Left ventricle myocardium superior (tissue), 1 donor: ENCODE data around the gene BPHL. TPM values are rescaled to one million over a fixed set of nuclear protein-coding genes. Genes with fewer than 3 reads are reported as not detected.
"Not testable (repeated sequence)": the region's sequence is repeated elsewhere in the genome, so short reads cannot be mapped to it uniquely, and the experiment has no call there.

ENCODE experiments used
- ATAC-seq: fragments of 200-7000 bp; cut with Tn5 transposase; one replicate; pipeline ENCODE4 v1.9.1; 2020; ENCODE audit warnings: mild to moderate bottlenecking, moderate library complexity
- DNase-seq: peaks from one replicate; pipeline ENCODE4 v3.0.0-alpha.2; 2020
- intact Hi-C: fragments of 100-400 bp; cut with micrococcal nuclease; formaldehyde crosslinking; loops from one replicate; pipeline ENCODE4 v1.11.0; 2022
- total RNA-seq: library from RNA; stranded (reverse); fragmentation: NEBNext Ultra II Directional; extraction: Animal tissue kit (Norgen Biotek cat#: 25700); gene quantifications from one replicate; pipeline ENCODE4 v1.2.1, GENCODE V29; 2021
- donor health status: DM: no; HTN: yes; CAD: no; lungs with severe emphysema.

The BPHL gene
- total RNA-seq, 1 donor from 2014 or later = 17.3 TPM

DNA sequence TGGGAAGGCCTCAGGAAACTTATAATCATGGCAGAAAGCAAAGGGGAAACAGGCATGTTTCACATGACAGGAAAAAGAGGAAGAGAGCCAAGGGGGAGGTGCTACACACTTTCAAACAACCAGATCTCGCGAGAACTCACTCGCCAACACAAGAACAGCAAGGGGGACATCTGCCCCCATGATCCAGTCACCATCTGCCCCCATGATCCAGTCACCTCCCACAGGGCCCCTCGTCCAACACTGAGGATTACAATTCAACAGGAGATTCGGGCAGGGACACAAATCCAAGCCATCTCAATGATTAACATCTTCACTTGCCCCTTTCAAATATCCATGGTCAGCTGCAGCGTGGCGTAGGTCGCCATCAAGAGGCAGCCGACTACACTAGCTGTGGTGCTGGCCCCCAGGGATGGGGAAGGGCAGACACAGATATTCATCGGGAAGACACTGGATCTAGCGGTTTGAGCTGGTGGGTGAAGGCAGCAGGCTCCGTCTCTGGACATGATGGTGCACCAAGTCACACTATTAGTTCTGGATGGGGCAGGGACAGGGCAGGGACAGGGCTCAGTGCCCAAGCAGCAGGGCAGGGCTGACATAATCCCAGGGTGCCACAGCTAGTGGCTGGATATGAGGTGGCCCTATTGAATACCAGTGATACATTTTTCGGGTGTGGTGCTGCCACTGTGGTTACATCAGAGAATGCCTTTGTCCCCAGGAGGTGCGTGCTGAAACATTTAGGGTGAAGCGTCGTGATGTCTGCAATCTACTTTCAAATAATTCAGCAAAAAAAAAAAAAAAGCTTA lies 77.4 kb downstream of the BPHL start:
- DNase-seq (no peak), ATAC-seq (no peak)
- intact Hi-C loops = no loop called here

DNA sequence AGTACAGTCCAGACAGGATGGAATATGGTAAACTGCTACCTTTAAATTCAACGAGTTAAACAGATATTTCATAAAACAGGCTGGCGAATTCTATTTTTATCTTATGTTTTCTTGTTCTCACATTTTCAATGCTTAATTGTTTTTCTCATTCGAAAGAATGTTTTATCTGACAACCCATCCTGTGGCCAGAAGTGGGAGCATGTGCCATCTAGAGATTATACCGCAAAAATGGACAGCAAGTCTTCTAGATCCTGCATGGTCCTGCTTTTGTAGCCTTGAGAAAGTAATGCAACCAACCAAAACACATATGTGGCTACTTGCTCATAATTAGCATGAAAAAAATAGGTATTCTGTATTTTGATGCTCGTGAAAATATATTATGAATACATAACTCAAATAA lies 78.3 kb downstream of the BPHL start:
- intact Hi-C loops = no loop called here
- DNase-seq (no peak), ATAC-seq (no peak)

DNA sequence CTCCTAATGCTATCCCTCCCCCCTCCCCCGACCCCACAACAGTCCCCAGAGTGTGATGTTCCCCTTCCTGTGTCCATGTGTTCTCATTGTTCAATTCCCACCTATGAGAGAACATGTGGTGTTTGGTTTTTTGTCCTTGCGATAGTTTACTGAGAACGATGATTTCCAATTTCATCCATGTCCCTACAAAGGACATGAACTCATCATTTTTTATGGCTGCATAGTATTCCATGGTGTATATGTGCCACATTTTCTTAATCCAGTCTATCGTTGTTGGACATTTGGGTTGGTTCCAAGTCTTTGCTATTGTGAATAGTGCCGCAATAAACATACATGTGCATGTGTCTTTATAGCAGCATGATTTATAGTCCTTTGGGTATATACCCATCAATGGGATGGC lies 79.2 kb downstream of the BPHL start:
- intact Hi-C loops, ATAC-seq, DNase-seq: not testable (repeated sequence)

DNA sequence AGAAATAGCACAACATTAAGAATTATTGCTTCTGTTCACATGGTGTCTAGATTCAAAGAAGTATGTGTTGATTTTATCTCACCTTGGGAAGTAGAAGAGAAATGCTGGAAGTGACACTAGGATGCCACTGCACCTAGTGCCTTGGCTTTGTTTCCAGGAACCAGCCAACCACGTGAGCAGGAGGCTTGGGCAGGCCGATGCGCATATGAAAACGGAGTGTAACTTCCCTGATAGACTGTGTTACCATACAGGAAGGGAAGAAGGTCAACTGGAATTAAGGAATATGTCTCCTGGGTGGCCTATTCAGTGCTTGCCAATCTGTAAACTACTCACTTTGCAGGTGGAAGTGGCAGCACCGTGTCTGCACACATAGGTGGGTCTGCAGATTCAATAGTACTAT lies 80.9 kb downstream of the BPHL start:
- intact Hi-C loops = no loop called here
- DNase-seq (no peak), ATAC-seq (no peak)

DNA sequence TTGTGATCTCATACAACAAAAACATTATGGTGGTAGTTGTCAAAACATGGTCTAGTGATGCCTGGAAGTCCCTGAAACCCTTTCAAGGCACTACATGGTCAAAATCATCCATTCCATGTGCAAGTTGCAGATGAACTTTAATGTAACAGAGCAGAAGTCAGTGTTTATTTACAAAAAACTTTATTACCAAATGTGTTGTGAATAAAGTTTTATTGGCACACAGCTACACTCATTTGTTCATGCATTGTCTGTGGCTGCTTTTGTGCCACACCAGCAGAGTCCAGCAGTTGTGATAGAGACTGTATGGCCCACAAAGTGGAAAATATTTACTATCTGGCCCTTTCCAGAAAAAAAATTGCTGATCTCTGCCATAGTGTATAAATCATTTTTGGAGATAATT lies 82.2 kb downstream of the BPHL start:
- ATAC-seq = no peak
- DNase-seq = no peak
- intact Hi-C loops = no loop called here

DNA sequence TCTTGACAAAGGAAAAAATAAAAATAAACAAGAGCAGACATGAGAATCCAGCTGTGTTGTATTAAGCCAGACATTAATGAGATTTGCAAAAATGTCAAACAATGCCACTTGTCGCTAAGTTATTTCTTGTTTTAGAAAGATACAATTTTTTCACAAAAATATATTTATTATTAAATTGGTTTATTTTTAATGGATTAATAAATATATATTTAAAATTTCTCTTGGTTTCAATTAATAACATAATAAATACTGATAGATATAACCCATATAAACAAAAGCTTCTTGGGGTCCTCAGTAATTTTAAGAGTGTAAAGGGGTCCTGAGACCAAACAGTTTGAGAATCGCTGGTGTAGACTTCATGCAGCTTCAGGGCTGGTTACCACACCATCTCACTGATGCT lies 82.9 kb downstream of the BPHL start:
- ATAC-seq = no peak
- intact Hi-C loops = no loop called here
- DNase-seq = no peak

Other genes starting within 250 kb of the BPHL start
- 2.9 TPM for gene SERPINB9, start 215.4 kb upstream of the BPHL start, total RNA-seq
- gene SERPINB6, start 147.1 kb upstream of the BPHL start, total RNA-seq = 277 TPM
- gene NQO2, start 118.8 kb upstream of the BPHL start, total RNA-seq = 59.6 TPM
- 6.5 TPM for gene RIPK1, start 50.2 kb upstream of the BPHL start, total RNA-seq
- gene TUBB2A, start 38.8 kb downstream of the BPHL start, total RNA-seq = 13.6 TPM
- gene TUBB2B, start 108.9 kb downstream of the BPHL start, total RNA-seq = 1.0 TPM
- gene PSMG4, start 140.2 kb downstream of the BPHL start, total RNA-seq = 7.2 TPM